ENCODE measurements around the gene SRL. TPM values are rescaled to one million over a fixed set of nuclear protein-coding genes. Genes with fewer than 3 reads are reported as not detected.

Gene SRL
- total RNA-seq, 2 experiments from 2014 or later = not detected

GRCh38 chr16:4209666-4210065 is 32.2 kb downstream of the SRL start:
- ChIA-PET CTCF (interaction anchor here (0.5 kb wide), 1 partner anchor 27 kb away, joined by 3 read pairs; no protein-coding TSS in a partner anchor), POLR2A (no interaction called here)

- CTCF ChIA-PET = interaction anchor here (0.7 kb wide), 1 partner anchor 101 kb away, joined by 3 read pairs; no protein-coding TSS in a partner anchor
- POLR2A ChIA-PET = no interaction called here
Measured at GRCh38 chr16:4208341-4208751, 33.5 kb downstream of the SRL start.

GRCh38 chr16:4207683-4208340 is 34.1 kb downstream of the SRL start:
- ChIA-PET POLR2A (no interaction called here), CTCF (no interaction called here)

GRCh38 chr16:4207229-4207628 is 34.7 kb downstream of the SRL start:
- POLR2A ChIA-PET = no interaction called here
- CTCF ChIA-PET = interaction anchor here (0.7 kb wide), 1 partner anchor 126 kb away, joined by 3 read pairs; no protein-coding TSS in a partner anchor

- POLR2A ChIA-PET = no interaction called here
- CTCF ChIA-PET = interaction anchor here (0.7 kb wide), 1 partner anchor 126 kb away, joined by 3 read pairs; no protein-coding TSS in a partner anchor
Measured at GRCh38 chr16:4206680-4207079, 35.2 kb downstream of the SRL start.

GRCh38 chr16:4205971-4206370 is 35.9 kb downstream of the SRL start:
- CTCF ChIA-PET = no interaction called here
- POLR2A ChIA-PET = no interaction called here

GRCh38 chr16:4204521-4204920 is 37.4 kb downstream of the SRL start:
- POLR2A ChIA-PET = no interaction called here
- CTCF ChIA-PET = no interaction called here

GRCh38 chr16:4203748-4204147 is 38.1 kb downstream of the SRL start:
- ChIA-PET CTCF (no interaction called here), POLR2A (no interaction called here)

- ChIA-PET CTCF (no interaction called here), POLR2A (no interaction called here)
Measured at GRCh38 chr16:4202615-4203345, 39.1 kb downstream of the SRL start.

GRCh38 chr16:4200781-4201137 is 41.1 kb downstream of the SRL start:
- ChIA-PET POLR2A (no interaction called here), CTCF (interaction anchor here (0.8 kb wide), 1 partner anchor 47 kb away, joined by 3 read pairs; no protein-coding TSS in a partner anchor)

GRCh38 chr16:4200000-4200780 is 41.7 kb downstream of the SRL start:
- CTCF ChIA-PET = interaction anchor here (0.5 to 0.8 kb wide), 2 partner anchors 48 to 89 kb away, joined by 3 read pairs; no protein-coding TSS in a partner anchor
- POLR2A ChIA-PET = no interaction called here

GRCh38 chr16:4198816-4199215 is 43.1 kb downstream of the SRL start:
- ChIA-PET CTCF (no interaction called here), POLR2A (no interaction called here)

- CTCF ChIA-PET = no interaction called here
- POLR2A ChIA-PET = no interaction called here
Measured at GRCh38 chr16:4194661-4195060, 47.2 kb downstream of the SRL start.

- ChIA-PET CTCF (no interaction called here), POLR2A (no interaction called here)
Measured at GRCh38 chr16:4193920-4194319, 48.0 kb downstream of the SRL start.

- POLR2A ChIA-PET = no interaction called here
- CTCF ChIA-PET = interaction anchor here (0.6 kb wide), 1 partner anchor 159 kb away, joined by 3 read pairs; no protein-coding TSS in a partner anchor
Measured at GRCh38 chr16:4192206-4192605, 49.7 kb downstream of the SRL start.

- POLR2A ChIA-PET = no interaction called here
- CTCF ChIA-PET = interaction anchor here (1.1 kb wide), 1 partner anchor 139 kb away, joined by 3 read pairs; no protein-coding TSS in a partner anchor
Measured at GRCh38 chr16:4190712-4191333, 51.1 kb downstream of the SRL start.

GRCh38 chr16:4190086-4190485 is 51.8 kb downstream of the SRL start:
- ChIA-PET POLR2A (no interaction called here), CTCF (interaction anchor here (0.9 to 1.1 kb wide), 2 partner anchors 140 to 141 kb away, joined by 3 read pairs; no protein-coding TSS in a partner anchor)

GRCh38 chr16:4184038-4184702 is 57.7 kb downstream of the SRL start:
- ChIA-PET POLR2A (interaction anchor here (1.0 to 1.4 kb wide), 3 partner anchors 68 to 88 kb away, joined by 3 to 12 read pairs (median 5); partner anchors contain the start of genes ADCY9 and TFAP4), CTCF (interaction anchor here (1.2 kb wide), 1 partner anchor 69 kb away, joined by 6 read pairs; no protein-coding TSS in a partner anchor)
